GM18505 (cell line): Measurements from ENCODE around the gene GPR18.
"Not testable (repeated sequence)": the region's sequence is repeated elsewhere in the genome, so short reads cannot be mapped to it uniquely, and the experiment has no call there.

Source experiments
- ATAC-seq: cut with Tn5 transposase; IDR thresholded peaks from one replicate; pipeline ENCODE4 v1.9.1; 2021; ENCODE audit not compliant: unreplicated experiment
- POLR2A ChIP-seq: IDR thresholded peaks from 4 replicates; pipeline ENCODE4 v1.6.1; 2011; ENCODE audit warnings: borderline replicate concordance; ENCODE audit not compliant: insufficient read depth, insufficient read length; ENCODE audit errors: extremely low read depth

The GPR18 gene

DNA sequence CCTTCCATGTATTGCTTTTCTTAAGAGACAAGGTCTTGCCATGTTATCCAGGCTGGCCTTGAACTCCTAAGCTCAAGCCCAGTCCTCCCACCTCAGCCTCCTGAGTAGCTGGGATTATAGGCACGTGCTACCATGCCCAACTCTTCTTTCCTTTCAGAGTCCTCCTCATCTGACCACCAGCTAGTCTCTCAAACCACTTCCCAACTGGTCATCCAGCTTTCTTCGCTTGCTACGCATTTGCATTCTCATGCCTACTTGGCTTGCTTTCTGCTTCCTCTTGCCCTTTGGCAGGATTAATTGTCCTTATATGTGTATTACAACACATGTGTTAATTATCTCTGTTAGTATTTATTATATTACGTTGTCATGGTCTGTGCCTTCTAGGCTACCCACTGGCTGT, 6.3 kb downstream of the GPR18 start:
- ATAC-seq: no peak
- TF ChIP-seq POLR2A: no peak

DNA sequence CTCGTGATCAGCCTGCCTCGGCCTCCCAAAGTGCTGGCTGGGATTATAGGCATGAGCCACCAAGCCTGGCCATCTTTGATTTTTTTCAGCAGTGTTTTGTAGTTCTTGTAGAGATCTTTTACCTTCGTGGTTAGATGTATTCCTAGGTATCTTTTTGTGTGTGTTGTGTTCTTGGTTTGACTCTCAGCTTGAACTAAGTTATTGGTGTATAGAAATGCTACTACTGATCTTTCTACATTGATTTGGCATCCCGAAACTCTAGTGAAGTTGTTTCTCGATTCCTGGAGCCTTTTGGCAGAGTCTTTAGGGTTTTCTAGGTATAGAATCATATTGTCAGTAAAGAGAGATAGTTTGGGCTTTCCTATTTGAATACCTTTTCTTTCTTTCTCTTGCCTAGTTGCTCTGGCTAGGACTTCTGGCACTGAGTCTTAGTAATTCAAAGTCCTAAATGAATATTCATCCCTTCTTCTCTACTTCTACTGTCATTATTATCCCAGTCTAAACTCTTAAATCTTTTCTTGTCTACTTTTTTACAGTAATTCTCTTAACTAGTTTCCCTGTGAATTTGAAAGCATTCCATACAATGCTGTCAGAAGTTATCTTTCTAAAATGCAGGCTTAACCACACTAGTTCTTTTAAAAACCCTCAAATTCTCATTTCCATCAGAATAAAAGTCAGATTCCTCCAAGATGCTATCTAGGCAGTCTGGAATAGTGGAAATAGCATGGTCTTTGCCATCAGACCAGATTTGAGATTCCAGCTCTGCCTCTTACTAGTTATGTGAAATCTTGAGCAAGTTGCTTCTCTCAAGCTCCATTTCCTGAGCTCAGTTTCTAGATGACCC, 7.0 kb downstream of the GPR18 start:
- no peak for TF ChIP-seq POLR2A
- ATAC-seq: no peak

- not testable (repeated sequence) for ATAC-seq
These were observed 8.6 kb downstream of the GPR18 start for GRCh38 chr13:99249606-99250005.

- ATAC-seq: not testable (repeated sequence)
These were observed 9.0 kb downstream of the GPR18 start for GRCh38 chr13:99249178-99249577.

DNA sequence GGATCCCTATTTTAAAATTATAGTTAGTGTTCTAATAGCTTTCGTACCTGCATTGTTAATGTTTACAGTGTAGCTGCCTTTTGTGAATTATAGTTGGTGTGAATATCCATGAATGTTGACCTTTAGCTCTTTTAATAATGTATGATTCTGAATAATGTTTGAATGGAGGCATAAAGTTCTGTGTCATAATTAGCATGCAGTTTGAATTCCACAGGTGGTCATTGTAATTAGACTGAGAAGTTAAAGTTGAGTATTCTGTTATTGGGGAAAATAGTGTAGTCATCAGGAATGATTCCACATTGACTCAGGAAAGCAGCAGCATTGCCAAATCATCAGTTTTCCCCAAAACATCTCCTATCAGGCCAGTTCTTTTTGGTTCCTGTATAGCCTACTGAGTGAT, 12.1 kb downstream of the GPR18 start:
- no peak for TF ChIP-seq POLR2A
- no peak for ATAC-seq

- peak; percentile 79 for ATAC-seq
- peak; percentile 29 for TF ChIP-seq POLR2A
These were observed 20.1 kb downstream of the GPR18 start for GRCh38 chr13:99237981-99238662.

- TF ChIP-seq POLR2A: no peak
- ATAC-seq: no peak
These were observed 26.5 kb downstream of the GPR18 start for GRCh38 chr13:99231721-99232120.

GRCh38 chr13:99230991-99231390, 27.2 kb downstream of the GPR18 start:
- no peak for TF ChIP-seq POLR2A
- ATAC-seq: no peak

DNA sequence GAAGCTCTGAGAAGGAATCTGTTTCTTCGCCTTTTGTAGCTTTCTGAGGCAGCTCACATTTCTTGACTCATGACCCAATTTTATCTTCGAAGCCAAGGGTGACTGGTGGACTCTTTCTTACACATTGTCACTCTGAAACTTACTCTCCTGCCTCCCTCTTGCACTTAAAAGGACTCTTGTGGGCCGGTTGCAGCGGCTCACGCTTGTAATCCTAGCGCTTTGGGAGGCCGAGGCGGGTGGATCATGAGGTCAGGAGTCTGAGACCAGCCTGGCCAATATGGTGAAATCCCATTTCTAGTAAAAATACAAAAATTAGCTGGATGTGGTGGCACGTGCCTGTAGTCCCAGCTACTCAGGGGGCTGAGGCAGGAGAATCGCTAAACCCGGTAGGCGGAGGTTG, 27.6 kb downstream of the GPR18 start:
- ATAC-seq: not testable (repeated sequence)

DNA sequence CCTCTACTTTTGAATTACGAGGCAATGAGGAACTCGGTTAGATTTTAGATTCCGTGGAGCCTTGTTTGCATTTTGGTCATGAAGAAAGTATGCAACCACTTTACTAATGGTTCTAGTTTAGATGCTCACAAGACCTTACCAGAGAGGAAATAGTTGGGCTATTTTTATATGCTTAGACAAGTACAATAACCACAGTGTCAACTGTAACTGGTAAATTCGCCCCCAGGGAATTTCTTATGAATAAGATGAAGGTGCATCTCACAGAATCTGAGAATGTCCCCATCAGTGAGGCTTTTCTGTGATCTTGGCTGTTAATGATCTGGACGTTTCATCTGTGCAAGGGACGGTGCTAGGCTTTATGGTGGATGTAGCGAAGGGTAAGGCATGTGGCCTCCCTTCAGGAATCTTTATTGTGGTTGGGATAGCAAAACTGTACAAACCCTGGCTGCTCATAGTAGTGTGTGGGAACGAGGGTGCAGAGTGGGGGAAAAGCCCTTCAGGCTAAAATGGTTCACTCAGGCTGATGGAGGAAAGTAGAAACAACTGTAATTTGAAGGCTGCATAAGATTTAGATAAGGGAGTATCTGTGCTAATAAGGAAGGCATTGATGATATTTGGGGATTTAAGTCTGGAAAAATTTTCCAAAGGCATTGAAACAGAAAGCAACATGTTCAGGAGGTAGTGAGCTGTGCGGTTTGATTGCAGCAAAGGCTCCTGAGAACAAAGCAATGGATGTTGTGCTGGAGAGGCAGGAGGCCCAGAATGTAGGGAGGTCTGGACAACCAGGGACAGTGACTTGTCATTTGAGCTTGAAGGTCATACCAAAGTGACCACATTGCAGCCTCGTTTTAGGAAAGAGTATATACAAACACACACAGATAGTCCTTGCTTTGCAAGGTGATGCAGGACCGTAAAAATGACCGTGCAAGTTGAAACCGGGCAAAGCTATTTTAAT, 29.2 kb downstream of the GPR18 start:
- peak; percentile 20 for TF ChIP-seq POLR2A
- ATAC-seq: peak; percentile 84

GRCh38 chr13:99227909-99228688, 30.1 kb downstream of the GPR18 start:
- no peak for ATAC-seq
- no peak for TF ChIP-seq POLR2A

DNA sequence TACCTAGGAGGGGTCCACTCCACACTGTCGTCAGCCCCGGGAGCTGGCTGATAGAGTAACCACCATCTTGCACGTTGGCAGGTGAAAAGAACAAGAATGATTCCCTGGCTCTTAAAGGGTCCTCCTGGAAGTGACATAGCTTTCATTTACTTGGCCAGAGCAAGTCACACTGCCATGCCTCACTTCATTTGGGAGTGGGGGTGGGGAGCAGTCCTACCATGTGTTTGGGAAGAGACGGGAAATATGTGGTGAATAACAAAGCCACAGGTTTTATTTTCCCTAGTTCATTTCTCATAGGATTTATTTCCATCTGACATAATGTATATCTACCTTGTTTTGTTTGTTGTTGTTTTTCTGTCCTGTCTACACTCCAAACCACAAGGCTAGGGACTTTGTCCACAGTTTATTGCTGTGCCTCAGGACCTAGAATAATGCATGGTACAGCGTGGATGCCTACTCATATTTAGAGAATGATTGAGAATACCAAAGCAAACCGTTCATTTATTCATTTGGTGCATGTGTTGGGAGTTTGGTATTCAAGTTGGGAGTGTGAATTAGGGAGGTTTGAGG, 30.8 kb downstream of the GPR18 start:
- TF ChIP-seq POLR2A: no peak
- ATAC-seq: no peak

GRCh38 chr13:99226513-99226912, 31.7 kb downstream of the GPR18 start:
- no peak for TF ChIP-seq POLR2A
- ATAC-seq: no peak
